ENCODE data around the gene PRR15.

The PRR15 gene

GRCh38 chr7:29600661-29601060 is 37.0 kb downstream of the PRR15 start:
- TF ChIP-seq, protein P1, sequence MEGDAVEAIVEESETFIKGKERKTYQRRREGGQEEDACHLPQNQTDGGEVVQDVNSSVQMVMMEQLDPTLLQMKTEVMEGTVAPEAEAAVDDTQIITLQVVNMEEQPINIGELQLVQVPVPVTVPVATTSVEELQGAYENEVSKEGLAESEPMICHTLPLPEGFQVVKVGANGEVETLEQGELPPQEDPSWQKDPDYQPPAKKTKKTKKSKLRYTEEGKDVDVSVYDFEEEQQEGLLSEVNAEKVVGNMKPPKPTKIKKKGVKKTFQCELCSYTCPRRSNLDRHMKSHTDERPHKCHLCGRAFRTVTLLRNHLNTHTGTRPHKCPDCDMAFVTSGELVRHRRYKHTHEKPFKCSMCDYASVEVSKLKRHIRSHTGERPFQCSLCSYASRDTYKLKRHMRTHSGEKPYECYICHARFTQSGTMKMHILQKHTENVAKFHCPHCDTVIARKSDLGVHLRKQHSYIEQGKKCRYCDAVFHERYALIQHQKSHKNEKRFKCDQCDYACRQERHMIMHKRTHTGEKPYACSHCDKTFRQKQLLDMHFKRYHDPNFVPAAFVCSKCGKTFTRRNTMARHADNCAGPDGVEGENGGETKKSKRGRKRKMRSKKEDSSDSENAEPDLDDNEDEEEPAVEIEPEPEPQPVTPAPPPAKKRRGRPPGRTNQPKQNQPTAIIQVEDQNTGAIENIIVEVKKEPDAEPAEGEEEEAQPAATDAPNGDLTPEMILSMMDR (conservative IDR thresholded peaks at IDR 0.05; ENCODE audit: low read length): no peak
- DNase-seq (ENCODE audit: low read depth): no peak

DNA sequence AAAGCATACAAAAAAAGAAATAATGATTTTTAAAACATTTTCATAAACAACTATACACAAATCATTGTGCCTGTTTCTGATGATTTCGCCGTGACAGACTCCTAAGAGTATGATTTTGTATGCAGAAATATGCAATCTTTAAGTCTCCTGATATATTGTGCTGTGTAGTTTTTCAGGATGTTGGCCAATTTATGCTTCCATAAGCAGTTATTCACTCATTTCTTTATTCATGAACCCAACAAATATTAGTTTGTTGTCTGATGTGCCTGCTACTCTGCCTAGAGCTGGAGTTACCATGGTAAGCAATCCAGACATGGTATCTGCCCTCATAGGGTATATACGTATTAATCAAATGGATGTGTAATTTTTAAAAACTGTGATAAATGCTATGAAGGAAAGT is 40.4 kb downstream of the PRR15 start:
- DNase-seq (ENCODE audit: low read depth): no peak
- TF ChIP-seq, protein P1 (conservative IDR thresholded peaks at IDR 0.05; ENCODE audit: low read length): no peak
- H3K4me3 ChIP-seq (ENCODE audit: low read length): no peak overlapping the region

More at GRCh38 chr7:29600661-29601060, 37.0 kb downstream of the PRR15 start:
- H3K4me3 ChIP-seq (ENCODE audit: low read length): no peak overlapping the region

- H3K4me3 ChIP-seq (ENCODE audit: low read length): no peak overlapping the region
- TF ChIP-seq, protein P1 (conservative IDR thresholded peaks at IDR 0.05; ENCODE audit: low read length): no peak
Measured at GRCh38 chr7:29604702-29605101, 41.1 kb downstream of the PRR15 start.

GRCh38 chr7:29605671-29606070 is 42.0 kb downstream of the PRR15 start:
- H3K4me3 ChIP-seq (ENCODE audit: low read length): no peak overlapping the region
- TF ChIP-seq, protein P1 (conservative IDR thresholded peaks at IDR 0.05; ENCODE audit: low read length): no peak
- no peak for DNase-seq (ENCODE audit: low read depth)

More at GRCh38 chr7:29604702-29605101, 41.1 kb downstream of the PRR15 start:
- DNase-seq (ENCODE audit: low read depth): no peak

DNA sequence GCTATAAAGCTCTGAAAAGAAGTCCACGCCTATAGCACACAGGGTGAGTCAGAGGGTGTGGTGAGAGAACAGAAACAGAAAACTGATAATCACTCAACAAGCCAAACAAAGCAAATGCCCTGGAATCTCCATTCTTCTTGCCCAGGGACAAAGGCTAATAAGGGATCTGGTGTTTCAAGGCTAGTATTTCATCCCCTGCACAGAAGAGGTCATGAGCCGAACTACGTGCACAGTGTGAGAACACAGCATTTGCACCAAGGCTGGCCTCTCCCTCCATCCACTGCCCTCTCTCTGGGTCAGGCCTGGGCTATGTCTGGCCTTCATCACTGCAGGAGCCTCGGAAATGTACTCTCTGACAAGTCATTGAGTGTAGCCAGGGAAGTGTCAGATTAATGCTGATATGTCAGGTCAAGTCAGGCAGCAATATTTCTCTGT is 42.7 kb downstream of the PRR15 start:
- DNase-seq (ENCODE audit: low read depth): peak; percentile 56
- no peak overlapping the region for H3K4me3 ChIP-seq (ENCODE audit: low read length)
- TF ChIP-seq, protein P1 (conservative IDR thresholded peaks at IDR 0.05; ENCODE audit: low read length): no peak

GRCh38 chr7:29606830-29607229 is 43.2 kb downstream of the PRR15 start:
- TF ChIP-seq, protein P1 (conservative IDR thresholded peaks at IDR 0.05; ENCODE audit: low read length): no peak
- no peak overlapping the region for H3K4me3 ChIP-seq (ENCODE audit: low read length)
- no peak for DNase-seq (ENCODE audit: low read depth)

GRCh38 chr7:29607259-29607658 is 43.6 kb downstream of the PRR15 start:
- TF ChIP-seq, protein P1 (conservative IDR thresholded peaks at IDR 0.05; ENCODE audit: low read length): no peak
- DNase-seq (ENCODE audit: low read depth): no peak
- H3K4me3 ChIP-seq (ENCODE audit: low read length): no peak overlapping the region
